ENCODE measurements around the gene SLC1A1. TPM values are rescaled to one million over a fixed set of nuclear protein-coding genes. Genes with fewer than 3 reads are reported as not detected.

The SLC1A1 gene
- total RNA-seq, 3 donors from 2014 or later, result 3.4 to 13.1 (median 7.3) TPM

DNA sequence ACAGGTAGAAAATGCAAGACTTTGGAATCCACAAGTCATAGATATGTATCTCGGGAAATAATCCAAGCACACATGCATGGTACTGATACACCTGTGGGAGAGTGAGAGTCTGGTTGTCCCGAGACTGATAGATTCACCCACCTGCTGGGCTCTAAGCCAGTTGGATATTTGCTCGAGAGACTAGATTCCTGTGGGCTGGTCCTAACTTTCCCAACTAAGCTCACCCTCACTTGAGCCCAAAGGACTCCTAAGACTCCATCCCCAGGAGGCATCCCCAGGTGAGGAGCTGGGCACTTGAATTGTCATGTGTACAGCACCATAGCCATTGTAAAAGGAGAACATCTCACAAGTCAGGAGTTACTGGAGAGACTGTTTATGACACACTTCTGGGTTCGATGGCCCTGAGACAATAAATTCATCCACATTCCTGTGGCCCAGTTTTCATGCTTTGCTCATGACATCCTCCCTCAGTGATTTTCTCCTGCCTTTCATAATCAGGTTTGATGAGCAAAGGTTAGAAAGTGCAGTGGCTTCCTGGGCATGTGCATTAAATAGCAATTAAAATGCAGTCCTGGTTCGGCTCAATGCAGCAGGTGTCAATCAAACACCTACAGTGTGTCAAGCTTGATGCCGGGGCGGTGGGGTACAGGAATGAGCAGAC lies 18.1 kb downstream of the SLC1A1 start:
- H3K36me3 ChIP-seq, result no peaks in the 10 kb centered on the region
- H3K27me3 ChIP-seq, result no peaks in the 10 kb centered on the region
- H3K9me3 ChIP-seq, result no peaks in the 10 kb centered on the region
- H3K27ac ChIP-seq, result peak overlapping the region in 1 of 2 donors; percentile 5
- intact Hi-C loops (cut with DNase I; ENCODE audit: low total_unique reads), result no loop called here
- no peak overlapping the region for H3K4me3 ChIP-seq
- peak in 1 of 2 donors; percentile 65 for DNase-seq (ENCODE audit: low spot score in 2 of 2)
- no peaks in the 10 kb centered on the region for H3K4me1 ChIP-seq
- TF ChIP-seq, protein P1, sequence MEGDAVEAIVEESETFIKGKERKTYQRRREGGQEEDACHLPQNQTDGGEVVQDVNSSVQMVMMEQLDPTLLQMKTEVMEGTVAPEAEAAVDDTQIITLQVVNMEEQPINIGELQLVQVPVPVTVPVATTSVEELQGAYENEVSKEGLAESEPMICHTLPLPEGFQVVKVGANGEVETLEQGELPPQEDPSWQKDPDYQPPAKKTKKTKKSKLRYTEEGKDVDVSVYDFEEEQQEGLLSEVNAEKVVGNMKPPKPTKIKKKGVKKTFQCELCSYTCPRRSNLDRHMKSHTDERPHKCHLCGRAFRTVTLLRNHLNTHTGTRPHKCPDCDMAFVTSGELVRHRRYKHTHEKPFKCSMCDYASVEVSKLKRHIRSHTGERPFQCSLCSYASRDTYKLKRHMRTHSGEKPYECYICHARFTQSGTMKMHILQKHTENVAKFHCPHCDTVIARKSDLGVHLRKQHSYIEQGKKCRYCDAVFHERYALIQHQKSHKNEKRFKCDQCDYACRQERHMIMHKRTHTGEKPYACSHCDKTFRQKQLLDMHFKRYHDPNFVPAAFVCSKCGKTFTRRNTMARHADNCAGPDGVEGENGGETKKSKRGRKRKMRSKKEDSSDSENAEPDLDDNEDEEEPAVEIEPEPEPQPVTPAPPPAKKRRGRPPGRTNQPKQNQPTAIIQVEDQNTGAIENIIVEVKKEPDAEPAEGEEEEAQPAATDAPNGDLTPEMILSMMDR (IDR thresholded peaks at IDR 0.05), result no peak
- no peak for TF ChIP-seq POLR2AphosphoS5 (IDR thresholded peaks at IDR 0.05)
- TF ChIP-seq POLR2A (IDR thresholded peaks at IDR 0.05), result no peak

DNA sequence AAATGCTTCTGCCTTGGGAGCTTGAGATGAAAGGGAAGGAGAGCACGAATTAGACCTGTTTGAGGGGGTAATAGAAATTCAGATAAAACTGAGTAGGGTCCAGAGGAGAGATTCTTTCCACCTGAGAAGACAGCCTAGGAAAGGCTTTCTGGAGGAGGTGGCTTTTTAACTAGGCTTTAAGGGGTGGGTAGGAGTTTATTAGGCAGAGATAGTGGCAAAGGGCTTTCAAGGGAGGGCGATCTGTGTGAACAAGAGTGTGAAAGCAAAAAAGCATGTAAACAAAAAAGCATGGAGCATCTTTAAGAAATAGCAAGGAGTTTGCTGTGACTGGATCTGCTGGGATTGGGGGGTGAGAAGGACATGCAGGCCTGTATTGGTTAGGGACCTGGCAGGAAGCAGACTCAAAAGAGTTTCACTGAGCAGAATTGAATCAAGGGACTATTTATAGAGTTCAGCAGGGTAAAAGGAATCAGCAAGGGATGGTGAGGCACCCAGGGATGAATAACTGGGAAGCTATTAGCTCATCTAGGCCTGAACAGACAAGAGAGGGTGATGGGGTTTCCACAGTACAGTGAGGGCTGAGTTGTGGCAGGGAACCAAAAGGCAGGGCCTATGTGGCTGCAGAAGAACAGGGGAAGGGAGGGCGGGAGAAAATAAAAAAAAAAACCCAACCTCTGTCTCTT lies 18.8 kb downstream of the SLC1A1 start:
- Histone ChIP-seq H3K9me3 (no peaks in the 10 kb centered on the region), H3K27ac (no peak overlapping the region), H3K27me3 (no peaks in the 10 kb centered on the region), H3K4me3 (no peak overlapping the region), H3K36me3 (no peaks in the 10 kb centered on the region), H3K4me1 (no peaks in the 10 kb centered on the region)
- TF ChIP-seq POLR2A (IDR thresholded peaks at IDR 0.05) (no peak), POLR2AphosphoS5 (IDR thresholded peaks at IDR 0.05) (no peak)
- TF ChIP-seq, protein P1 (IDR thresholded peaks at IDR 0.05), result no peak
- no peak for DNase-seq (ENCODE audit: low spot score in 2 of 2)
- intact Hi-C loops (cut with DNase I; ENCODE audit: low total_unique reads), result no loop called here

DNA sequence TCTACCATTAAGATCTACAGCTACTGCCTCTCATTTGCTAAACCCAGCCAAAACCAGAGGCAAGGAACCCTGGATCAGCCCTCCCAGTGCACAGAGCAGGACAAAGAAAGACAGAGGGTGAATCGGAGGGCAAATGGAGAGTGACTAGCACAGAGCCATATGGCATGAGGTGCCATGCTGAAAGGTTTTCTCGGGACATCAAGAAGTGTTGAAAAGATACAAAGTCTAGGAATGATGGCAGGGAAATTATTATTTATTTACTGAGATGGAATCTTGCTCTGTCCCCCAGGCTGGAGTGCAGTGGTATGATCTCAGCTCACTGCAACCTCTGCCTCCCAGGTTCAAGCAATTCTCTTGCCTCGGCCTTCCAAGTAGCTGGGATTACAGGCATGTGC lies 19.3 kb downstream of the SLC1A1 start:
- Histone ChIP-seq H3K4me1 (no peaks in the 10 kb centered on the region), H3K27me3 (no peaks in the 10 kb centered on the region), H3K27ac (no peak overlapping the region), H3K36me3 (no peaks in the 10 kb centered on the region), H3K9me3 (no peaks in the 10 kb centered on the region), H3K4me3 (no peak overlapping the region)
- DNase-seq (ENCODE audit: low spot score in 2 of 2), result no peak
- intact Hi-C loops (cut with DNase I; ENCODE audit: low total_unique reads), result no loop called here
- TF ChIP-seq, protein P1 (IDR thresholded peaks at IDR 0.05), result no peak
- TF ChIP-seq POLR2AphosphoS5 (IDR thresholded peaks at IDR 0.05), result no peak
- no peak for TF ChIP-seq POLR2A (IDR thresholded peaks at IDR 0.05)

DNA sequence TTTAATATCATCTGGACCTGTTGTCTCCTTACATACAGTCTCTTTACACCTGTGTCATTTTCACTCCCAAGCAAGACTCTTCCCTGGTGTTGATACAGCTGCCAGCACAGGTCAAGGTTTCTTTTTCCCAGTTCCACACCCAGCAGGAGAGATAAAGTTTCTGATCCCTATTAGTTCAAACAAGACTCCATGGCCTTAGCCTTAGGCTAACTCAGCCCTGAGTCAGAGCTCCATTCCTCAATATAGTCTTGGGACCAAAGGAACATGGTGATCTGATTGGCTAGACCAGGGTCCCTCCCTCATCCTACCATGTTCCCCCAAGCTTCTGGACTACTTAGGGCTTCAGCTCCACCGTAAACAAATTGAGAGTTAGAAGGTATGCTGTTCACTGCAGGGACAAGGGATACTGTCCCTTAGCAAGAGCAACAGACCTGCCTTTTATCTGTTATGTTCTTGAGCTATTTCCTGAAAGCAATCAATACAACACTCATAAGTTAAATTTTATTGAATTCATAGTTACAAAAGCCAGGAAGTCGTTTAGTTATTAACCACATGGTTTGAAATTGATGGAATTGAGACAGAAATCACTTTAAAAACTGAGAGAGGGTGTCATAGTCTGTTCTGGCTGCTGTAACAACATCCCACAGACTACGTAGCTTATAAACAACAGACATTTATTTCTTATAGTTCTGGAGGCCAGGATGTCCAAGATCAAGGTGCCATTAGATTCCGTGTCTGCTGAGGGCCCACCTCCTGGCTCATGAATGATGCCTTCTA lies 20.5 kb downstream of the SLC1A1 start:
- no peaks in the 10 kb centered on the region for H3K36me3 ChIP-seq
- H3K27me3 ChIP-seq, result no peaks in the 10 kb centered on the region
- intact Hi-C loops (cut with DNase I; ENCODE audit: low total_unique reads), result no loop called here
- H3K9me3 ChIP-seq, result no peaks in the 10 kb centered on the region
- H3K4me1 ChIP-seq, result no peaks in the 10 kb centered on the region
- H3K4me3 ChIP-seq, result no peak overlapping the region
- no peak for DNase-seq (ENCODE audit: low spot score in 2 of 2)
- H3K27ac ChIP-seq, result no peak overlapping the region
- TF ChIP-seq POLR2A (IDR thresholded peaks at IDR 0.05) (no peak), POLR2AphosphoS5 (IDR thresholded peaks at IDR 0.05) (no peak)

DNA sequence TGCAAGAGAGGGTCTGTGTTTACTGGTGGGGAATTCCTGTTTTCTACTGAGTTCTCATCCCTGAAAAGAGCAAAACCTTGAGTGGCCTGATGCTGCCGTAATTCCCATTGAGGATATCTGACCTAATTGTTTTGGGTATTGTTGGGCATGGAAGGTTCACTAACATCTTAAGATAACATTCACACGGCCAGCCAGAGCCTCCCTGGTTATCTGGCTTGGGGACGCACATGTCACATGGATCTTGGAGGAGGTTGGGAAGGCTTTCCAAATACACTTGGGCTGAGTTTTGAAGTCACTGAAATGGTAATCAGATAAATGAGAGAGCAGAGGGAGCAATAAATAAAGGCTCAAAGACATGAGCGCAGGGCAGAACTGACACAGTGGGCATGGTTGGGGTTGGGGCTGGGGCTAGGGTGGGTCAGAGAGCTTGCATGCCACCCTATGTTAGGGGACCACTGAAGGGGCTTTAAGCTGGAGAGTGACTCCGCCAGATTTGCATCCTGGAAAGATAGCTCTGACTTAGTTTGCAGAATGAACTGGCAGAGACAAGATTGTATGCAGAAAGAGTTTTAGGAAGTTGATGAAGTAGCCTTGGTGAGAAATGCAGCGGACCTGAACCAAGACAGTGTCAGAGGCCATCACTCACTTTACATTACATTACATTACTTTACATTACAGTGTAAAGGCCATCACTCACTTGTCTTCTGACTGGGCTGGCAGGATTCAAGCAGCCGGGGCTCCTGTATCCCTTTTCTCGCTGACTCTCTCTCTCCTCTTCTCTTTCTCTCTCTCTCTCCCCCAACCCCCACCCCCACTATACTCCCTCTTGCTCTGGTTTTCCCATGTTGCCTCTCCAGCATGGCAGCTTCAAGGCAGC lies 24.2 kb downstream of the SLC1A1 start:
- H3K36me3 ChIP-seq, result no peaks in the 10 kb centered on the region
- no peaks in the 10 kb centered on the region for H3K9me3 ChIP-seq
- DNase-seq (ENCODE audit: low spot score in 2 of 2), result no peak
- TF ChIP-seq POLR2AphosphoS5 (IDR thresholded peaks at IDR 0.05) (no peak), POLR2A (IDR thresholded peaks at IDR 0.05) (no peak)
- TF ChIP-seq, protein P1 (IDR thresholded peaks at IDR 0.05), result no peak
- no peaks in the 10 kb centered on the region for H3K4me1 ChIP-seq
- no peaks in the 10 kb centered on the region for H3K27me3 ChIP-seq
- intact Hi-C loops (cut with DNase I; ENCODE audit: low total_unique reads), result no loop called here
- no peak overlapping the region for H3K4me3 ChIP-seq
- no peak overlapping the region for H3K27ac ChIP-seq

Data from breast epithelium (tissue), 4 donors.